HG03025 (cell line): ENCODE results near the gene CXCL6.

ENCODE experiments used
- ATAC-seq: cut with Tn5 transposase; IDR thresholded peaks from one replicate; pipeline ENCODE4 v1.9.1; 2021; ENCODE audit warnings: mild to moderate bottlenecking, moderate library complexity; ENCODE audit not compliant: unreplicated experiment, low FRiP score

CXCL6 gene

DNA sequence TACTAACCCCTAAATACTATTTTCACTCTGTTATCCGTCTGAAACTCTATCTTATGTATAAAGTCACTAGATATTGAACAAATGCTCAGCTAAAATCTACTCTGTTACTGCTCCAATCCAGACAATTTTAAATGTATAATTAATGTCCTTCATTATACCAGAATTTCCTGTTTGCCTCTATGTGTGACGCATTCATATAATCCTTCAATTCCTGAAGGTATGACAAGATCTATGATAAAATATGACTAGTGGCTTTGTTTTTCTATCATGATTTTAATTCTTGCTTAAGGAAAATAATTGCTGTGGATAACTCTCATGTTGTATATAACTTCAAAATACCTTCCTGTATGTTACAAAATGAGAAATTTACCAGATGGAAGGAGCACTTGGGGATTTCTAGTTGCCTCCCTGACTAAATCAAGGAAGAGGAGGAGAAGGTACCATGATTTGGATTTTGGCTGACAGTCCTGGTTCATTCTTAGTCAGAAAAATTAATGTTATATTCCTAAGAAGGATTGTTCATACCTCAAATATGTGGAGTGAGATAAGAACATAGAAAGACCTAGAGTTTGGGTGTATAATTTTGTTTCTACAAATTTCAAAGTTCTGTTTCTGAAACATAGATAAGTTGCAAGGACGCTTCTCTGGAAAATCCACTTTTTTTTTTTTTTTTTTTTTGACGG, 4.9 kb downstream of the CXCL6 start:
- ATAC-seq: no peak

DNA sequence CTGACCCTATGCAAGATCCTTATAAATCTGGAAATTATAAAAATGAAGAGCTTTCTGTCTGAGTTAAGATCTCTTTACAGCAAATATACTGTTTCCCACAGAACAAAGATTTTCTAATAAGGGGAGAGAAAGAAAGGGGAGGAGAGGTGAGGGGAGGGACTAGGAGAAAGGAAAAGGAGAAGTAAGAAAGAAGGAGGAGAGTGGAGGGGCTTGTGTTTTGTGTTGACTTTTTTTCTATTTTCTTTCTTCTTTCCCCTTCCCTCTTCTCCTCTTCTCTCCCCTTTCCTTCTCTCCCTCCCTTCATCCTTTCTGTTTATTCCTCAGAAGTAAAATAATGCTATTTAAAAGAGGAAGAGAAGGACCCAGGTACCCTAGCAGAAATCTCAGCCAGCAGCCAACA, 6.2 kb downstream of the CXCL6 start:
- no peak for ATAC-seq

DNA sequence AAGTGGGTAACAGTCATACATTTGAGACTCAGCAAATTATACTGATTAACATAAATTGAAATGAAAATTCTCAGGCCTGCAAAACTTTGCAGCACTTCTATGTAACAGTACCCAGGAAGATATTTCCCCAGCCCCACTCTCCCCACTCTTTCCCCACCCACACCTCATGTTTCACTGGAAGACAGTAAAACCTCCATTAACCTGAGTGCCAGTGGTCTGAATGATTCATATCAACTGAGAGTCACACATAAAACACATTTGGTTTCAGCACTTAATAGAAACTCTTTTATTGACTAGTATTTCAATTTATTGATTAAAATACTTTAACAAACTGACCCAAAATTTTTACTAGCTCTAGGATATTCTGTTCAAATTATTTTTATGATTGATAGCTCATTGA, 6.9 kb downstream of the CXCL6 start:
- no peak for ATAC-seq

DNA sequence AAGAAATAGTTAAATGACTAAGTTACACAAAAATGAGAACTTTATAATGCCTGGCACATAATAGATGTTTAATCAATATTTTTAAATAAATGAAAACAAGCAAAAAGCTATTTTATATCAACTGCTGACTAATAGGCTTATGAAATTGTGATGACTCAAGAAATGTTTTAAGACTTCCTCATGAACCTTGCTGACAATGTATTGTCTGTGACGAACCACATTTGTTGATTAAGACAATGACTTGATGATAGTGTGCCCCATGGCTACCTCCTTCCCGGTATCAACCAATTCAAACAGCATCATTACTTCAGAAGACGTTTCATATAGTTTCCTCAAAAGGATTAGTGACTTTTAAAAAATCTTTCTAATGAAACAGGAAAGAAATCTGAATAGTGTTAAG, 7.9 kb downstream of the CXCL6 start:
- no peak for ATAC-seq

DNA sequence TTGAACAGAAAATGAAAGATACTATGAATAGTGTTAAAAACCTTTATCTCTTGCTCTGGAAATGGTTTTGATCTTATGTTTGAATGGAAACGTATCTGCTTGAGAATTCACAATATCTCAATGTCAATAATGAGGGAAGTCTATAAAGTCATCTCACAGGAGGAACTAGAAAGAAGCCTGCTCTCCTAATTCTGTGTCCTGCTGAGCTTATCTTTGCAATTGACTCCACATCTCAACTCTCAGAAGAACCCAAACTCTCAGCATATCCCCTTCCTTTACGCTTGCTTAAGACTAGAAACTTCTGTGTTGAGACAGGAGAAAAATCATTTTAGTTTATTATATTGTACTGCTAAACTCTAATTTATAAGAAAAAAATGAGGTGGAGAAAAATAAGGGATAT, 8.3 kb downstream of the CXCL6 start:
- ATAC-seq: no peak

DNA sequence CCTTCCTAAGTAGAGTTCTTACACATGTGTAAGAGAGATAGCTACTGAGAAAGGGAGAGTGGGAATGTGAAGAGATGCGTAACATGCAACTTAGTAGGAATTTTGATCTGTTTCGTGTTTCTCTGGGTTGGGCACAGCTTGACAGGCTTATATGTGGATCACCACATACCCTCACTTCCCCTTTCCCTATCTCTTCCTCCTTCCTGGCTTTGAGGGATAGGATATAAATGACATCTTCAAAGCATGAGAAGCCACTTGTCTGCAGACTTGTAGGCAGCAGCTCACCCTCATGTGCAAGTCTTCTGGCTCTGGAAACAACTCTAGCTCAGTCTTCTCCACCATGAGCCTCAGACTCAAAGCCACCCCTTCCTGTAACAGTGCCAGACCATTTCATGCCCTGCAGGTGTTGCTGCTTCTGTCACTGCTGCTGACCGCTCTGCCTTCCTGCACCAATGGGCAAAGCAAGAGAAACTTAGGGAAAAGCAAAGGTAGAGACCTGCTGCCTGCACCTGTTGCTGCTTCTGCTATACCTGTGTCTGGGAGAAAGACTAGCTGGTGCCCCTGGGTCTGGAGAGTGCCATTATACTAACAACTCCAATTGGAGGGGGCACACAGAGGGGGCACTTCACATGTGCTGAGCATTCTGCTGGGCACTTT, 11.2 kb downstream of the CXCL6 start:
- no peak for ATAC-seq

DNA sequence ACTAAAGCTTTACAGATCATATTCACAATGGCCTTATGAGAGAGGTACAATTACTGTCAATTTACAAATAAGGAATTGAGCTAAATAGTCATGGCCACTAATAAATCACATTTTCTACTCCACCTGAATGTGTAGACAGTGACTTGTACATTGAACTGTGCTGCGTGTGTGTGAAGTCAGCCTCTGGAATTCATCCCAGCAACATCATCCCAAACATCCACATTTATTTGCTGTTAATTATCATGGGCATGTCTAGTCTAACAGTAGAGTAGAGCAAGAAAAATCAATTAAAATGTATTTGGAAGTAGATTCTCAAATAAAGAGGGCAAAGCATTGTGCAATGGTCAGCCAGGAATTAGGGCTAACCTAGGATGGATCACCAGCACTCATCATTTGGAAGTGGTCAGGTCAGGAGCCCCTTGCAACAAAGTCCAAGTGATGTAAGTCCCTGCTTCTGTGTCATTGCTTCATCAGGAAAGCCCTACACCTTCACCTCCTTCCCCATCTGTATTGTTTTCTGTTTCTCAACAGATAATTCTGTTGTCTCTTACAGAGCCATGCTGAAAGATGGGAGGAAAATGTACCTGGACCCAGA, 11.8 kb downstream of the CXCL6 start:
- no peak for ATAC-seq

DNA sequence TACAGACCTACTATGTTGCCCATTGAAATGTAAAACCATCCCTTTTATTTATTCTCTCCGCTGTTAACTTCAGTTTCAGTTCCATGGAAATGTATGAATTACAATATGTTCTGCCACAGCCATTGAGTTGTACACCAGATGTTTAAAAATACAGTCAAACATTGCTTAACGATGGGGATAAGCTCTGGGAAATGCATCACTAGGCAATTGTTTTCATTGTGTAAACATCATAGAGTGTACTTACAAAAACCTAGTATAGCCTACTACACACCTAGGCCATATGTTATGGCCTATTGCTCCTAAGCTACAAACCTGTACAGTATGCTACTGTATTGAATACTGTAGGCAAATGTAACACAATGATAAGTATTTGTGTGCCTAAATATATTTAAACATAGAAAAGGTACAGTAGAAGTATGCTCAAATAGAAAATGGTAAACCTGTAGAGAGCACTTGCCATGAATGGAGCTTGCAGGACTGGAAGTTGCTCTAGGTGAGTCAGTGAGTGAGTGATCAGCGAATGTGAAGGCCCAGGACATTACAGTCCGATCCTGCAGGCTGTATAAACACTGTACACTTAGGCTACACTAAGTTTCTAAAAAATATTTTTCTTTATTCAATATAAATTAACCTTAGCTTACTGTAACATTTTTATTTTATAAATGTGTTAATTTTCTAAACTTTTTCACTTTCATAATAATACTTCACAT, 13.9 kb downstream of the CXCL6 start:
- no peak for ATAC-seq

DNA sequence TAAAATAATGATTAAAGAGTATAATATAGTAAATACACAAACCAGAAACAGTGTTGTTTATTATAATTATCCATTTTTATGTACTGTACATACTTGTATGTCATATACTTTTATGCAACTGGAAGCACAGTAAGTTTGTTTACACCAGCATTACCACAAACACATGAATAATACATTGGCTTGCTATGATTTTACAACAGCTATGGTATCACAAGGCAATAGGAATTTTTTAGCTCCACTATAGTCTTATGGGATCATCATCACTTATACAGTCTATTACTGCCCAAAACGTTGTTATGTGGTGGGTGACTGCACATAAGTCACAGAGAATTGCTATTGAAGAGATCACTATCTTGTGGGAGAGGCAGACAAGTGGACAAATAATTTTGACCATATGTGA, 14.8 kb downstream of the CXCL6 start:
- ATAC-seq: no peak

DNA sequence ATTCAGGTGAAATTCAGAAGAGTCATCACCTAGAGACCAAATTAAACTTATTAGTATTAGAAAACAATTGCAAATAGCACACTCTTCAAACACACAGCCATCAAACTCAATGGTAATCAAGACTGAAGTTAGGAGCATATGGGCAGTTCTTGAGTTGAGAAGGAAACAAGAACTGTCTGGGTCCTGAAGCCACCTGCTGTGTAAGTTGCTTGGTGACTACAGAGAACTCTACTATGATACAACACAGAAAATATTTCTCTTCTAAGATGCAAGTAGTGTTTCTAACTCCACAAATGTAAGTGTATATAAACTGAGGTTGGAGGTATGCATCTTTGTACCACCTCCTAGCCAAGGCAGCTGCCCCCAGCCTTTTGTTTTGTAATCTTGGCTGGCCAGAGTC, 16.3 kb downstream of the CXCL6 start:
- no peak for ATAC-seq

DNA sequence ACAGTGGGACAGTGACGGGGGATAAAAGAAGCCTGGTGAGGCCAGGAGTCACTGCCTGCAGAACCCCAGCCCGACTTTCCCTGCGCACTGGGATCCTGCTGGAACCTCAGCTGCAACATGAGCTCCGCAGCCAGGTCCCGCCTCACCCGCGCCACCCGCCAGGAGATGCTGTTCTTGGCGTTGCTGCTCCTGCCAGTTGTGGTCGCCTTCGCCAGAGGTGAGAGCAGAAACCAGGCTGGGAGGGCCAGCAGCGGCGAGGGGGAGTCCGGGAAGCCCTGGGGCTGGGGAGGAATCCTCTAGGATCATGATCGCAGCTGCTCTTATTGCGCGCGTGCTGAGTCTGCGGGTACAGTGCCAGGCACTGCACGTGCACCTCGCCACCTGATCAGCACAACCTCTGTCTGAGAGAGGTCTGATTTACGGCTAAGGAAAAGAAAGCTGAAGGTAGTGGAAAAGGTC, 16.8 kb downstream of the CXCL6 start, which contains the start of gene PF4V1:
Gene PF4V1, plus strand, starts transcription at position 51 of the 459 bp plus-strand sequence. Its CDS starts 67 bp downstream, at position 118.
- ATAC-seq: no peak

DNA sequence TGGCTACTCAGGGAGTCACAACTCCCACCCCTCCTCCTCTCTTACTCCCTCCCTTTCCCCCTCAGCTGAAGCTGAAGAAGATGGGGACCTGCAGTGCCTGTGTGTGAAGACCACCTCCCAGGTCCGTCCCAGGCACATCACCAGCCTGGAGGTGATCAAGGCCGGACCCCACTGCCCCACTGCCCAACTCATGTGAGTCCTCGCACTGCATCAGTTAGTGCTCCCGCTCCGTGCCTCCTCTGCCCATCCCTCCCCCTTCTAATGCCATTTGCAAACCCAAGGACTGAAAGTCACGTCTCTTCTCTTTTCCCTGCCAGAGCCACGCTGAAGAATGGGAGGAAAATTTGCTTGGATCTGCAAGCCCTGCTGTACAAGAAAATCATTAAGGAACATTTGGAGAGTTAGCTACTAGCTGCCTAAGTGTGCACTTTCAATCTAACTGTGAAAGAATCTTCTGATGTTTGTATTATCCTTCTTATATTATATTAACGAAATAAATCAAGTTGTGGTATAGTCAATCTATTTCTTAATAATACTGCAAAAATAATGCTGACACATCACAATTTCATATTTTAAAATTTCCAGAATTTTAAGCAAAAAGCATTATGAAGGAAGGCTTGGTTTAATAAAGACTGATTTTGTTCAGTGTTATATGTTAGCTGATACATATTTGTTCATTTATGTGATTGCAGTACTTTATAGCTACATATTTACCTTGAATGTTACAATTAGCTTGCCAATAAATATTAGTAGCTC, 17.4 kb downstream of the CXCL6 start:
- ATAC-seq: no peak

DNA sequence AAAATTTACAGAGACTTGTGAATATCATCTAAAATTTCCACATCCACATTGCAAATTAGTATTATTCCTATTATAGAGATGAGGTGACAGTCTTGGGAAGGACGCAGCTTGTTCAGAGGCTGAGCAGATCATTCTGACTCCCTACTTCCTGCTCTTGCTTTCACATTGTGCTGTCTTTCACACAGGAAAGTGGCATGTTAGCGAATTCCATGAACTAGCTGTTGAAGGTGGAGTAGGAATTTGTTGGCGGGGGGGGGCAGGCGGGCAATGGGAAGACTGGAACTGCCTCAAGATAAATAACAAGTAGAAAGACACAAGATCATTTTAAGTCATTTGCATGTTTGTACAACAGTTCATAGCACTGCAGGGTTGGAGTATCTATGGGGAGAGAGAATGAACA, 18.9 kb downstream of the CXCL6 start:
- ATAC-seq: no peak

DNA sequence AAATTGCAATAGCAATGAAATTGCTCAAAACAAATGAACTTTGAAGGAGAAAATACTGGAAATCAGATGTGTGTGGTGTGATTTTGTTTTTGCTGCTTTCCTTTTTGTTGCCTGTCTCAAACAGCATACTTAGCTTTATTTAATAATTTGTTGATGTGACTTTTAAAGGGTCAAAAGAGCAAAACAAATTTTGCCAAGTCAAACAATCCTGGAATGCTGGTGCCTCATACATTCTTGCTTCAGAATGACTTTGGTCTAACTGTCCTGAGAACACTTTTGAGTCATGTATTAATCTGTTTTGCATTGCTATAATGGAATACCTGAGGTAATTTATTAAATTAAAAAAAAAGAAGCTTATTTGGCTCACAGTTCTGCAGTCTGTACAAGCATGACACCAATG, 20.0 kb downstream of the CXCL6 start:
- ATAC-seq: no peak

DNA sequence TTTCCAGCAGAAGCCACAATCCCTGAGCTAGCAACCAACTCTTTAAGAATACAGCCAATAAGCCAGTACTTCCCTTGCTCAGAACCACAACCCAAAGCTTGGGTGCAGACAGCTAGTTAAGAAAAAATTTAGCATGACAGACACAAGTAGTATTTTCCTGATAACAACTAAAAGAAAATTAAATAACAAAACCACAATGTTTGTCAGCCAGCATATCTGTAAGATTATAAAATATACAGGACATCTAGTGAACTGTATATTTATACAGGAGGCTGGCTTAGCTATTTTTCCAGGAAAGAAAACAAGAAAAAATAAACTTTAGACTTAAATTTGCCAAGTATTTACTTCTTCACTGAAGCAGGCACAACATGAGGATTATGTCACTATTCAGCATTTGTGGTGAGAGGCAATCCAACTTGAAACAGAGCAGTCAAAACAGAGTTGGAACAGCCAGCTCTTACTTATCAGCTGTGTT, 23.2 kb downstream of the CXCL6 start:
- ATAC-seq: no peak

DNA sequence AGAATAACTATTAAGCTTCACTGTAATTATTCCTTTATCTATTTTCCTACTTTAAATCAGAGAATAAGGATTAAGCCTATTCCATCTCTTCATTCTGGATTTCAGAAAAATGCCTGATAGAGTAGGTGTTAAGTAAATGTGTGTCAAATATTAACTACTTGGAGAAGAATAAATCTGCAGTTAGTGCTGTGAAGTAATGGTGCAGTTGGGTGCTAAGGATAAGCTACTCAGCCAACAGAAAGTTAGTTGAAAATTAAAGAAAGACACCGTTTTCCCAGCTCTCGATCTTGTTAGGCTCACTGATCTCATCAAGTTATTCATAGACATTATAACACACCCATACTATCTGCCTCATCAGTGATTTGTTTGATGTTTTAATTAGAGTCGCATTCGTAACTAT, 23.7 kb downstream of the CXCL6 start:
- ATAC-seq: no peak

DNA sequence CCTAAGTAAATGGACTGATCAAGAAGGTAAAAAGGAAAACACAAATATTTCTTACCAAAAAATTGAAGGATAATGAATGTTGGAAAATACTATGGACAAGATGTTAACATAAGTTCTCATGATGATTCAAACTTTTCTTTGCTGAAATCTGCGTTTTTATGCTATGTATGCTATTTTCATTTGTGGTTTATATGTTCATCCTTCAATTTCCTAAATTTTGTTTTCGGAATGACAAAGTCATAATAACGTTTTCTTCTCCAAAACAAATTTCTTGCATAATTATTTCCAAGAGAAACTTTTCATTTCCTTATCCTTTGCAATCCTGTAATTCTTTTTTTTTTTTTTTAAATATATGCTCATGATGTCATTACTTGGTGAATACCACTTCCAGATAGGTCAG, 24.4 kb downstream of the CXCL6 start:
- ATAC-seq: no peak

DNA sequence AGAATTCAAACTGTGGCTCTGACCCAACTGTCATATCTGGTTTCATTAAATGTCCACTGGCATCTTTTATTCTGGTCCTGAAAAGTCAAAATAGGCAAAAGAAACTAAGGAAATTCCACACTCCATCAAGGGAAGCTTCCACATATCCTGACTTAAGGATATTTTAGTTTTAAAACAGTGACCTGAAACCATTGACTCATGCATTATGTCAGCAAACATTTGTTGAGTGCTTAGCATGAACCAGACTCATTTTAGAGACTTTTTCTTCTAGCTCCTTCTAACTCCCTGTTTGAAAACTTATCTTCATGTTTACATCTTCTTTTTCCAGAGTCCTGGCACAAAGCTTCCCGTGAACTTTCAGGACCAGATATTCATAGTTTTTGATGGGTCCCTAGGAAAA, 25.8 kb downstream of the CXCL6 start:
- ATAC-seq: no peak

DNA sequence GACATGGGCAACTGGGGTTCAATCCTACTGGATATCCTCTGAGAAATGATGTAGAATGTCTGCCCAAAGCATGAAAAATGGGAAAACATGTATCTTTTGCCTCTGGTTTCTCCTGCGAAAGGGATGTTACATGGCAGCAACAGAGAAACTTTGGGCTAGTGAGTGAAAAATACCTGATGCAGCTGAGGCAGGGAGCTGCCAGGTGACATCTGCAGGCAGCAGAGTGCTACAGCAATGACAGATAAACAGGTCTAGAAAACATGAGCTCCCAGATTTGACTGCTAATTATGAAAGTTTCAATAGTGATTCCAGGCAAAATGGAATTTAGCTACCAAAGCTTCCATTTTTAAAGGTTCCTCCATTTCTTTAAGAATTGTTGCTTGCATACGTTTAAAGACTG, 27.9 kb downstream of the CXCL6 start:
- ATAC-seq: no peak

DNA sequence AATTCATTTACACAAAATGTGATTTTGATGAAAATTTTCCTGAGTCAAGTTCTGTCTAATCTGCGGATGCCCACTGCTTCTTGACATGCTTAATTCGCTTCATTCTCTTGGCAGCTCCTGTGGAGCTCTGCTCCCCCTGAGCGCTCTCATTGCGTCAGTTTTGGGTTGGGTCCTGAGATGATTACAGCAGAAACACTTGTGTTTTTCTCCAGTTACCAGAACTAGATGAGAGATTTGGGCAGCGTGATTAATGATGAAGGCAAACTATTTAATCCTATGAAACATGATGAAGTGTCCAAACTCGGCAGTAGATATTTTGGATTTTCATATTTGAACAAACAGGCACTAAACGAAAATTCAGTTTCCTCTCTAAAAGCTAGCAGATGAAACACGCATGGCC, 28.5 kb downstream of the CXCL6 start:
- ATAC-seq: no peak
